NCI-H128 (cell line): ENCODE results near the gene IFIT1.
"Not testable (repeated sequence)": the region's sequence is repeated elsewhere in the genome, so short reads cannot be mapped to it uniquely, and the experiment has no call there.

ENCODE experiments used
- DNase-seq: peaks from one replicate; lab custom pipeline; 2025; ENCODE audit not compliant: unreplicated experiment; lab: John Stamatoyannopoulos, UW

The IFIT1 gene

GRCh38 chr10:89363729-89364442, 28.5 kb upstream of the IFIT1 start:
- DNase-seq = no peak

GRCh38 chr10:89364531-89364930, 27.9 kb upstream of the IFIT1 start:
- DNase-seq = no peak

- DNase-seq = no peak
Observed at GRCh38 chr10:89367529-89367928, 24.9 kb upstream of the IFIT1 start.

GRCh38 chr10:89368129-89368528, 24.3 kb upstream of the IFIT1 start:
- no peak for DNase-seq

- DNase-seq = no peak
Observed at GRCh38 chr10:89369156-89370105, 23.0 kb upstream of the IFIT1 start.

- DNase-seq = no peak
Observed at GRCh38 chr10:89371079-89371478, 21.3 kb upstream of the IFIT1 start.

- DNase-seq = no peak
Observed at GRCh38 chr10:89371987-89372386, 20.4 kb upstream of the IFIT1 start.

GRCh38 chr10:89373916-89374711, 18.3 kb upstream of the IFIT1 start:
- DNase-seq = no peak

GRCh38 chr10:89374713-89375141, 17.7 kb upstream of the IFIT1 start:
- DNase-seq = no peak

GRCh38 chr10:89377705-89378637, 14.5 kb upstream of the IFIT1 start, which contains the start of gene IFIT1B:
TSS of gene IFIT1B (plus strand) at chr10:89378056. CDS start at chr10:89378136, 80 bp downstream.
- DNase-seq = no peak

GRCh38 chr10:89379103-89379502, 13.3 kb upstream of the IFIT1 start:
- no peak for DNase-seq

GRCh38 chr10:89382757-89383156, 9.7 kb upstream of the IFIT1 start:
- DNase-seq = no peak

GRCh38 chr10:89384474-89385340, 7.7 kb upstream of the IFIT1 start:
- no peak for DNase-seq

- no peak for DNase-seq
Observed at GRCh38 chr10:89388806-89389205, 3.6 kb upstream of the IFIT1 start.

GRCh38 chr10:89389254-89389653, 3.2 kb upstream of the IFIT1 start:
- DNase-seq = no peak

- DNase-seq = no peak
Observed at GRCh38 chr10:89390476-89391225, 1.8 kb upstream of the IFIT1 start.

- DNase-seq = not testable (repeated sequence)
Observed at GRCh38 chr10:89391226-89391576, 1.2 kb upstream of the IFIT1 start.

GRCh38 chr10:89392974-89393373, 551 bp downstream of the IFIT1 start:
- DNase-seq = no peak

- no peak for DNase-seq
Observed at GRCh38 chr10:89393898-89394297, 1.5 kb downstream of the IFIT1 start.
